ENCODE data around the gene TMEM131L.

DNA sequence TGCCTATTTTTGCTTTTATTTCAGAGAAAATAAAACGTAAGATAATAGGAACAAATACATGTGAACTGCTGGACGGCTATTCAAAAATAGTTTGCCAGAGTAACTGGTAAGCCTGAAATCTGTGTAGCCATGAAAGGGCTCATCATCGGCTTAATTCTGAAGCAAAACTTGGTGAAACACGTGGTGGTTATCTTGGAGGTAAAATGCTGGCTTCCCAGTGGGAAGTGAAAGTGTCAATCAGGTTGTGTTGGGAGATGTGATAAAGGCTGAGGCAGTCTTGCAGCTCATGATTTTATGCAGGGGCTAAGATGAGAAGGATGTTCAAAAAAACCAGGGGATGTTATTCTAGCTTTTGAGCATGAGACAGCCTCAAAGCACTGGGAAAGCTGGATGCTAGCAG, 181.8 kb downstream of the TMEM131L start:
- TF ChIP-seq, protein P1, sequence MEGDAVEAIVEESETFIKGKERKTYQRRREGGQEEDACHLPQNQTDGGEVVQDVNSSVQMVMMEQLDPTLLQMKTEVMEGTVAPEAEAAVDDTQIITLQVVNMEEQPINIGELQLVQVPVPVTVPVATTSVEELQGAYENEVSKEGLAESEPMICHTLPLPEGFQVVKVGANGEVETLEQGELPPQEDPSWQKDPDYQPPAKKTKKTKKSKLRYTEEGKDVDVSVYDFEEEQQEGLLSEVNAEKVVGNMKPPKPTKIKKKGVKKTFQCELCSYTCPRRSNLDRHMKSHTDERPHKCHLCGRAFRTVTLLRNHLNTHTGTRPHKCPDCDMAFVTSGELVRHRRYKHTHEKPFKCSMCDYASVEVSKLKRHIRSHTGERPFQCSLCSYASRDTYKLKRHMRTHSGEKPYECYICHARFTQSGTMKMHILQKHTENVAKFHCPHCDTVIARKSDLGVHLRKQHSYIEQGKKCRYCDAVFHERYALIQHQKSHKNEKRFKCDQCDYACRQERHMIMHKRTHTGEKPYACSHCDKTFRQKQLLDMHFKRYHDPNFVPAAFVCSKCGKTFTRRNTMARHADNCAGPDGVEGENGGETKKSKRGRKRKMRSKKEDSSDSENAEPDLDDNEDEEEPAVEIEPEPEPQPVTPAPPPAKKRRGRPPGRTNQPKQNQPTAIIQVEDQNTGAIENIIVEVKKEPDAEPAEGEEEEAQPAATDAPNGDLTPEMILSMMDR (IDR thresholded peaks at IDR 0.05), result no peak
- TF ChIP-seq ZFX (IDR thresholded peaks at IDR 0.05; ENCODE audit: borderline replicate concordance), result no peak
